Measurements from ENCODE around the gene HHAT. TPM values are rescaled to one million over a fixed set of nuclear protein-coding genes. Genes with fewer than 3 reads are reported as not detected.

The HHAT gene
- total RNA-seq, 2 experiments from 2014 or later, result 0.99 to 1.4 TPM

GRCh38 chr1:210540288-210540687, 211.6 kb downstream of the HHAT start:
- intact Hi-C loops (cut with micrococcal nuclease), result no loop called here
- ATAC-seq, result no peak
- ChIA-PET CTCF (no interaction called here), POLR2A (no interaction called here)
- Mint-ChIP-seq H3K4me1 (ENCODE audit: low read depth) (peaks cover 2% of the 10 kb centered on the region), H3K4me3 (no peak overlapping the region), H3K36me3 (ENCODE audit: low read depth) (no peaks in the 10 kb centered on the region), H3K27me3 (no peaks in the 10 kb centered on the region), H3K27ac (no peak overlapping the region), H3K9me3 (no peaks in the 10 kb centered on the region)
- no peak for DNase-seq
- TF ChIP-seq, protein P1, sequence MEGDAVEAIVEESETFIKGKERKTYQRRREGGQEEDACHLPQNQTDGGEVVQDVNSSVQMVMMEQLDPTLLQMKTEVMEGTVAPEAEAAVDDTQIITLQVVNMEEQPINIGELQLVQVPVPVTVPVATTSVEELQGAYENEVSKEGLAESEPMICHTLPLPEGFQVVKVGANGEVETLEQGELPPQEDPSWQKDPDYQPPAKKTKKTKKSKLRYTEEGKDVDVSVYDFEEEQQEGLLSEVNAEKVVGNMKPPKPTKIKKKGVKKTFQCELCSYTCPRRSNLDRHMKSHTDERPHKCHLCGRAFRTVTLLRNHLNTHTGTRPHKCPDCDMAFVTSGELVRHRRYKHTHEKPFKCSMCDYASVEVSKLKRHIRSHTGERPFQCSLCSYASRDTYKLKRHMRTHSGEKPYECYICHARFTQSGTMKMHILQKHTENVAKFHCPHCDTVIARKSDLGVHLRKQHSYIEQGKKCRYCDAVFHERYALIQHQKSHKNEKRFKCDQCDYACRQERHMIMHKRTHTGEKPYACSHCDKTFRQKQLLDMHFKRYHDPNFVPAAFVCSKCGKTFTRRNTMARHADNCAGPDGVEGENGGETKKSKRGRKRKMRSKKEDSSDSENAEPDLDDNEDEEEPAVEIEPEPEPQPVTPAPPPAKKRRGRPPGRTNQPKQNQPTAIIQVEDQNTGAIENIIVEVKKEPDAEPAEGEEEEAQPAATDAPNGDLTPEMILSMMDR (IDR thresholded peaks at IDR 0.05), result no peak

DNA sequence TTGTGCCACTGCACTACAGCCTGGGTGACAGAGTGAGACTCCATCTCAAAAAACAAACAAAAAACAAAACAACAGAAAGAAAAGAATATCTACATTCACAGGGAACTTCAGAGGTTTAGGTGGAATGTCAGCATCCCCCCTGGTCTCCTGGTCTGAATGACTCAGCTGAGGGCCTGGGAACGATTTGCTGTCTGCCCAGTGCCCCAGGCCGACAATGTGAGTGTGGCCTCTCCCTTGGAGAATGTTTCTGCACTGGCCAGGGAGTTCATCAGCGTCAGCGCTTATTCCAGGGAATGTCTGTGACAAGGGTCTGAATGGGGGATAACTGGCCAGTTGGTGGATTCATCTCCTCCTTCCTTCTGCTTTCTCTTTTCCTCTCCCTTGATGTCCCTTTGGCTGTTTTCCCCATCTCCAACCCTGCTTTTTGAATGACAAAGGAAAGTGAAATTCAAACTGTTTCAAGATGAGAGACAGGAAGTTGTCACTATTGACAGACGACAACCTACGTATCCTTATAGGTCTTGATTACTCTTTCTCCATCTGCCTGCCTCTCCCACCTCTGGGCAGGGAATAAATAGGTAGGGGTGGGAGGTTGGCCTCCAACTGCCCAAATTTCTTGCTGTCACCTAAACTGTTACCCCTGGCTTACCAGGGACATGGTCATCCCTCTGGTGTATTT, 213.1 kb downstream of the HHAT start:
- no peak for DNase-seq
- H3K9me3 Mint-ChIP-seq, result no peaks in the 10 kb centered on the region
- CTCF ChIA-PET, result no interaction called here
- intact Hi-C loops (cut with micrococcal nuclease), result no loop called here
- peaks cover 2% of the 10 kb centered on the region for H3K4me1 Mint-ChIP-seq (ENCODE audit: low read depth)
- ATAC-seq, result no peak
- no peaks in the 10 kb centered on the region for H3K36me3 Mint-ChIP-seq (ENCODE audit: low read depth)
- H3K4me3 Mint-ChIP-seq, result no peak overlapping the region
- H3K27me3 Mint-ChIP-seq, result no peaks in the 10 kb centered on the region
- POLR2A ChIA-PET, result no interaction called here
- TF ChIP-seq, protein P1 (IDR thresholded peaks at IDR 0.05), result no peak
- H3K27ac Mint-ChIP-seq, result no peak overlapping the region

DNA sequence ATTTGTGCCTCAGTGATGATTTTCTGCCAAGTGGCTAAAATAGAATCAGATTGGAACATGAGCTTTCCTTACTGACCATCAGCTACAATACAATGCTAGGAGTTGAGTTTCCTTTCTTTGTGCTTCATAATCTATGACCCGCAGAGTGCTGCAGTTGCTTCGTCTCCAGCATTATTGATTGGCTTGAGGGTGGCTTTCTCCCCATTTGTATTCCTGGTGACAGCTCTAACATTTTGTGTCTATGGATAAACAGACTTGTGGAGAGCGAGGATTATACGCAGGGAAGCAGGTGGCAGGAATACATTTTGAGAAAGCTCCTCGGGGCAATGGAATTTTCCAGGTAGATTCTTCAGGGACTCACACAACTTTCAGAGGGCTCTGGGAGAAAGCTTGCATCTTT, 223.2 kb downstream of the HHAT start:
- intact Hi-C loops (cut with micrococcal nuclease), result no loop called here
- TF ChIP-seq, protein P1 (IDR thresholded peaks at IDR 0.05), result no peak
- no peaks in the 10 kb centered on the region for H3K9me3 Mint-ChIP-seq
- H3K4me3 Mint-ChIP-seq, result no peak overlapping the region
- CTCF ChIA-PET, result no interaction called here
- H3K27ac Mint-ChIP-seq, result no peak overlapping the region
- ATAC-seq (no peak), DNase-seq (no peak)
- H3K27me3 Mint-ChIP-seq, result no peaks in the 10 kb centered on the region
- no peaks in the 10 kb centered on the region for H3K36me3 Mint-ChIP-seq (ENCODE audit: low read depth)
- POLR2A ChIA-PET, result no interaction called here
- H3K4me1 Mint-ChIP-seq (ENCODE audit: low read depth), result no peaks in the 10 kb centered on the region

GRCh38 chr1:210553711-210554110, 225.0 kb downstream of the HHAT start:
- Mint-ChIP-seq H3K27ac (no peak overlapping the region), H3K4me3 (no peak overlapping the region), H3K4me1 (ENCODE audit: low read depth) (no peaks in the 10 kb centered on the region), H3K36me3 (ENCODE audit: low read depth) (no peaks in the 10 kb centered on the region), H3K27me3 (no peaks in the 10 kb centered on the region), H3K9me3 (no peaks in the 10 kb centered on the region)
- POLR2A ChIA-PET, result no interaction called here
- intact Hi-C loops (cut with micrococcal nuclease), result no loop called here
- ATAC-seq (no peak), DNase-seq (no peak)
- CTCF ChIA-PET, result no interaction called here
- TF ChIP-seq, protein P1 (IDR thresholded peaks at IDR 0.05), result no peak

GRCh38 chr1:210554382-210554781, 225.7 kb downstream of the HHAT start:
- intact Hi-C loops (cut with micrococcal nuclease), result no loop called here
- ChIA-PET CTCF (no interaction called here), POLR2A (no interaction called here)
- Mint-ChIP-seq H3K4me1 (ENCODE audit: low read depth) (no peaks in the 10 kb centered on the region), H3K27me3 (no peaks in the 10 kb centered on the region), H3K4me3 (no peak overlapping the region), H3K9me3 (no peaks in the 10 kb centered on the region), H3K27ac (no peak overlapping the region), H3K36me3 (ENCODE audit: low read depth) (no peaks in the 10 kb centered on the region)
- ATAC-seq, result no peak
- no peak for DNase-seq
- TF ChIP-seq, protein P1 (IDR thresholded peaks at IDR 0.05), result no peak
